Left lung (tissue), 10 donors: Measurements from ENCODE around the gene RYR3. TPM values are rescaled to one million over a fixed set of nuclear protein-coding genes. Genes with fewer than 3 reads are reported as not detected.

Experiments used
- ATAC-seq: fragments of 200-7000 bp; cut with Tn5 transposase; one replicate; pipeline ENCODE4 v1.9.1; 2020; ENCODE audit warnings: moderate library complexity
- DNase-seq, 4 donors: peaks; one replicate each; pipeline ENCODE4 v3.0.0-alpha.2; 2013 to 2020
- H3K27ac ChIP-seq, 2 donors: fragments of 200-600 bp; sonication (generic) in 1 of 2; one replicate each; pipeline versions ENCODE4 v1.5.0 to v1.8.0; 2020 to 2021
- H3K27me3 ChIP-seq, 2 donors: fragments of 200-600 bp; sonication (generic) in 1 of 2; one replicate each; pipeline versions ENCODE4 v1.5.0 to v1.8.0; 2020 to 2021
- H3K36me3 ChIP-seq, 2 donors: fragments of 200-600 bp; sonication (generic) in 1 of 2; one replicate each; pipeline versions ENCODE4 v1.5.0 to v1.8.0; 2020 to 2021
- H3K4me1 ChIP-seq, 2 donors: fragments of 200-600 bp; one replicate each; pipeline ENCODE4 v1.8.0; 2021
- H3K4me3 ChIP-seq, 2 donors: fragments of 200-600 bp; sonication (generic) in 1 of 2; one replicate each; pipeline versions ENCODE4 v1.5.0 to v1.8.0; 2020 to 2021; ENCODE audit warnings: mild to moderate bottlenecking in 1 of 2
- H3K9me3 ChIP-seq, 2 donors: fragments of 200-600 bp; sonication (generic) in 1 of 2; one replicate each; pipeline versions ENCODE4 v1.5.0 to v1.8.0; 2020 to 2021
- intact Hi-C, 2 donors: fragments of 100-400 bp; cut with DNase I; formaldehyde crosslinking; loops; one replicate each; pipeline versions ENCODE4 v1.11.2 to v1.14.2; 2022
- polyA plus RNA-seq, 6 donors: library from polyadenylated mRNA; unstranded; fragments of 120-200 nt; gene quantifications; one replicate each; pipeline ENCODE4 v1.2.1, GENCODE V29; 2013; ENCODE audit not compliant: insufficient read length in 6 of 6
- total RNA-seq, 2 donors: library from RNA; stranded (reverse); fragmentation: NEBNext Ultra II Directional; extraction: Animal tissue kit (Norgen Biotek cat#: 25700); gene quantifications; one replicate each; pipeline ENCODE4 v1.2.1, GENCODE V29; 2021
- TF ChIP-seq, protein P1 (sequence below), 2 donors: fragments of 200-600 bp; sonication (generic) in 1 of 2; IDR thresholded peaks; one replicate each; pipeline versions ENCODE4 v1.5.0 to v1.8.0; 2021; ENCODE audit warnings: antibody characterized with exemption in 2 of 2
- donor health status: DM: no; HTN: yes; CAD: no.
- donor health status: DM: no; HTN: no; CAD: no.

RYR3 gene
- total and polyA plus RNA-seq, 8 donors = 0.24 to 12.6 (median 8.6) TPM

DNA sequence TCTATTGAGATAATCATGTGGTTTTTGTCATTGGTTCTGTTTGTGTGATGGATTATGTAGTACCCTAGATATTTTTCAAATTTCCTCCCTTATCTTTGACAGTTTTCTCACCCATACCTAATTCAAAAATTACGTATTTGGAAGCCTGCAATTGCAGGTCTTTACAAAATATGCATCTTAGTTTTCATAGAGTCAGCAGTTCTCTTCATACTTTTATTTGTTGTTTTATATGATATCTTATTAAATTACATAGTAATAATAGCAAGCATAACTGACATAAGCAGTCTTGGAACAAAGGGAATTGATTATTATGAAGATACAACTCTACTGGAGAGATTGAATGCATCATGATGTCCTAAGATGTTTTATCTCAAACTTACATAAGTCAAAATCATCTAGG, 442.2 kb downstream of the RYR3 start:
- H3K4me1 ChIP-seq = peaks cover 0 to 5% of the 10 kb centered on the region in 2 donors
- no peak for ATAC-seq
- H3K27me3 ChIP-seq = no peaks in the 10 kb centered on the region
- no peak overlapping the region for H3K27ac ChIP-seq
- no peaks in the 10 kb centered on the region for H3K36me3 ChIP-seq
- H3K9me3 ChIP-seq = no peaks in the 10 kb centered on the region
- no peak overlapping the region for H3K4me3 ChIP-seq
- DNase-seq = no peak
- intact Hi-C loops = no loop called here
- TF ChIP-seq, protein P1, sequence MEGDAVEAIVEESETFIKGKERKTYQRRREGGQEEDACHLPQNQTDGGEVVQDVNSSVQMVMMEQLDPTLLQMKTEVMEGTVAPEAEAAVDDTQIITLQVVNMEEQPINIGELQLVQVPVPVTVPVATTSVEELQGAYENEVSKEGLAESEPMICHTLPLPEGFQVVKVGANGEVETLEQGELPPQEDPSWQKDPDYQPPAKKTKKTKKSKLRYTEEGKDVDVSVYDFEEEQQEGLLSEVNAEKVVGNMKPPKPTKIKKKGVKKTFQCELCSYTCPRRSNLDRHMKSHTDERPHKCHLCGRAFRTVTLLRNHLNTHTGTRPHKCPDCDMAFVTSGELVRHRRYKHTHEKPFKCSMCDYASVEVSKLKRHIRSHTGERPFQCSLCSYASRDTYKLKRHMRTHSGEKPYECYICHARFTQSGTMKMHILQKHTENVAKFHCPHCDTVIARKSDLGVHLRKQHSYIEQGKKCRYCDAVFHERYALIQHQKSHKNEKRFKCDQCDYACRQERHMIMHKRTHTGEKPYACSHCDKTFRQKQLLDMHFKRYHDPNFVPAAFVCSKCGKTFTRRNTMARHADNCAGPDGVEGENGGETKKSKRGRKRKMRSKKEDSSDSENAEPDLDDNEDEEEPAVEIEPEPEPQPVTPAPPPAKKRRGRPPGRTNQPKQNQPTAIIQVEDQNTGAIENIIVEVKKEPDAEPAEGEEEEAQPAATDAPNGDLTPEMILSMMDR (IDR thresholded peaks at IDR 0.05) = no peak

DNA sequence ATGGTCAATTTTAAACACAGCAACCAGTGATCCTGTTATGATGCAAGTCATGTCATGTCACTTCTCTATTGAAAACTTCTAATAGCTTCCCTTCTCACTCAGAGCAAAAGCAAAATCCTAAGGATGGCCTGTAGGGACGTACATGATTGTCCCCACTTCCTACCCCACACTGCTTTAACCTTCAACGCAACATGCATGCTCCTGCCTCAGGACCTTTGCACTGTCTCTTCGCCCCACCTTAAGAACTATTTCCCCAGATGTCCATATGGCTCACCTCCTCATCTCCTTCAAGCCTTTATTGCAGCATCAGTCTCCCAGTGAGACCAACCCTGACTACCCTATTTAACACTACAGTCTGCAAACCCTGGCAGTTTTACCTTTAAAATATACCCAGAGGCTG, 443.5 kb downstream of the RYR3 start:
- Histone ChIP-seq H3K4me3 (no peak overlapping the region), H3K27ac (no peak overlapping the region), H3K27me3 (no peaks in the 10 kb centered on the region), H3K36me3 (no peaks in the 10 kb centered on the region), H3K4me1 (peaks cover 0 to 5% of the 10 kb centered on the region in 2 donors), H3K9me3 (no peaks in the 10 kb centered on the region)
- DNase-seq (no peak), ATAC-seq (no peak)
- TF ChIP-seq, protein P1 (IDR thresholded peaks at IDR 0.05) = no peak
- intact Hi-C loops = no loop called here

DNA sequence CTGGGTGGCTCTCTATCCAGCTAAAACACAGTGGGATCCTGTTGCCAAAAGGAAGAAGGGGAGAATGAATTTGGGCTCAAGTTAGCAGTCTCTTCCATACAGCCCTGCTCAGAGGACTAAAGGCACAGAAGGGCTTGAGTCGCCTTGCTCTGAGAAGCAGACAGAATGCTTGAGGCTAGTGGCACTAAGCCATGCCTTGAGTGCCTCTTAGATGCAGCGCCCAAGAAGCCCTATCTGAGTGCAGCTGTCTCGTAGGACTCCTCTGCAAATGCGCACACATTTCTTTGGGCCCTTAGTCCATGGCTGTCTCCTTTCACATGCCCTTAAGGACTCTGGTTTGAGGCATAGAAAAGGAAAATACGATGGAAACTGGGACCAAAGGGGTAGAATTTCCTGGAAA, 446.2 kb downstream of the RYR3 start:
- no peaks in the 10 kb centered on the region for H3K27me3 ChIP-seq
- H3K27ac ChIP-seq = no peak overlapping the region
- H3K4me1 ChIP-seq = peaks cover 0 to 5% of the 10 kb centered on the region in 2 donors
- intact Hi-C loops = no loop called here
- H3K9me3 ChIP-seq = no peaks in the 10 kb centered on the region
- H3K36me3 ChIP-seq = no peaks in the 10 kb centered on the region
- DNase-seq (peak in 1 of 4 donors; percentile 30), ATAC-seq (peak; percentile 87)
- H3K4me3 ChIP-seq = no peak overlapping the region
- TF ChIP-seq, protein P1 (IDR thresholded peaks at IDR 0.05) = no peak

DNA sequence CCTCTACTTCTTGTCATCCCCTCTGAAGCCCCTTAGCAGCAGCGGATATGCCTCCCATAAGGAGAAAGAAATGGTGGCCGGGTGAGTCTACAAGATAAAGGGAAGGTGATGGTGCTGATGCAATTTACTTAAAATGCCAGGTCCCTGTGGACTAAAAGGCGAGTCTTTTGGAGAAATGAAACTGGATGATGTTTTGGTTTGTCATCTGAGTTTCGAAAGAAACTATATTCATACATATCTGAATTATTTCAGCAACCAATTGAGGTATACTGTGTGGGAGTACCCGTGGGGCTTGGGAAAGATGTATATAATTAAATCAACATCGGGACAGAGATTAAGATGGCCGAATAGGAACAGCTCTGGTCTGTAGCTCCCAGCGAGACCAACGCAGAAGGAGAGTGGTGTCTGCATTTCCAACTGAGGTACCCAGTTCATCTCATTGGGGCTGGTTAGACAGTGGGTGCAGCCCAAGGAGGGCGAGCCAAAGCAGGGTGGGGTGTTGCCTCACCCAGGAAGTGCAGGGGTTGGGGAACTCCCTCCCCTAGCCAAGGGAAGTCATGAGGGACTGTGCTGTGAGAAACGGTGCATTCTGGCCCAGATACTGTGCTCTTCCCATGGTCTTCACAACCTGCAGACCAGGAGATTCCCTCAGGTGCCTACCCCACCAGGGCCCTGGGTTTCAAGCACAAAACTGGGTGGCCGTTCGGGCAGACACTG, 446.9 kb downstream of the RYR3 start:
- H3K4me3 ChIP-seq = no peak overlapping the region
- no peaks in the 10 kb centered on the region for H3K27me3 ChIP-seq
- H3K36me3 ChIP-seq = no peaks in the 10 kb centered on the region
- no peak for DNase-seq
- ATAC-seq = no peak
- no peak overlapping the region for H3K27ac ChIP-seq
- intact Hi-C loops = no loop called here
- TF ChIP-seq, protein P1 (IDR thresholded peaks at IDR 0.05) = no peak
- H3K9me3 ChIP-seq = no peaks in the 10 kb centered on the region
- peaks cover 0 to 5% of the 10 kb centered on the region in 2 donors for H3K4me1 ChIP-seq

DNA sequence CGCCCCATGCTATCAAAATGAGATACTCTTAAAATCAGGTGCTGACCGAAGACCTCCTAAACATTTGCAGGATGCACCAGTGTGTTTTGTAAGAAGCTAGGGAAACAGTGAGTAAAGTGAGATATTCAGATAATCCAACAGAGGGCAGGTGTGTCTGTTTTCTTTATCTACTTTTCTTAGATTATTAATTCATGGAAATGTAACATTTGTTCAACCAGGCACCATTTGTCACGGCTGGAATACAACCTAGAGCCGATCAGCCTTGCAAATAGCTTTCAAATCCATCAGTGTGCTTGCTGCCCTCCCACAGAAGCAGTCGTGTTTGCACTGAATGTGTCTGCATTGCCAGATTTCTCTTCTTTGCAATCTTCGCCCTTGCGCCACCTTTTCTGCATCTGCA, 455.6 kb downstream of the RYR3 start:
- H3K27ac ChIP-seq = no peak overlapping the region
- no peaks in the 10 kb centered on the region for H3K9me3 ChIP-seq
- no peak for DNase-seq
- TF ChIP-seq, protein P1 (IDR thresholded peaks at IDR 0.05) = no peak
- H3K4me3 ChIP-seq = no peak overlapping the region
- no peaks in the 10 kb centered on the region for H3K4me1 ChIP-seq
- no peaks in the 10 kb centered on the region for H3K36me3 ChIP-seq
- no peaks in the 10 kb centered on the region for H3K27me3 ChIP-seq
- intact Hi-C loops = no loop called here
- no peak for ATAC-seq
